AG04450 (cell line): Measurements from ENCODE around the gene VKORC1. TPM values are rescaled to one million over a fixed set of nuclear protein-coding genes. Genes with fewer than 3 reads are reported as not detected.

Experiments
- CTCF ChIA-PET: fragments of 300-600, 350-600 bp; formaldehyde crosslinking; extraction: SDS; loops from one replicate; lab custom pipeline; 2022; ENCODE audit warnings: antibody characterized with exemption, inconsistent platforms; lab: Charles Lee
- POLR2A ChIA-PET: fragments of 350-600 bp; formaldehyde crosslinking; extraction: SDS; loops from one replicate; lab custom pipeline; 2021; ENCODE audit warnings: antibody characterized with exemption, inconsistent platforms; lab: Yijun Ruan, JAX
- DNase-seq: peaks from one replicate; pipeline ENCODE4 v3.0.0-alpha.2; 2011; ENCODE audit warnings: low read depth, low spot score
- H3K27ac ChIP-seq: one replicate; pipeline ENCODE4 v1.5.1; 2012; ENCODE audit warnings: low read depth, low read length, control low read depth
- H3K27me3 ChIP-seq: one replicate; pipeline ENCODE4 v1.6.0; 2012; ENCODE audit warnings: low read length; ENCODE audit not compliant: control insufficient read depth, insufficient read depth
- H3K4me3 ChIP-seq: 2 replicates; pipeline ENCODE4 v1.5.1; 2011; ENCODE audit warnings: mild to moderate bottlenecking, low read depth, low read length, control low read depth
- H3K9me3 ChIP-seq: 2 replicates; pipeline ENCODE4 v1.5.1; 2012; ENCODE audit warnings: low read length; ENCODE audit not compliant: control insufficient read depth, insufficient read depth
- polyA plus RNA-seq: library from polyadenylated mRNA; depleted of rRNA; stranded (reverse); fragments of >200 nt; gene quantifications from 2 replicates; pipeline ENCODE4 v1.2.3, GENCODE V29; 2011
- TF ChIP-seq, protein P1 (sequence below): IDR thresholded peaks from 2 replicates; pipeline ENCODE4 v1.5.1; 2011; ENCODE audit warnings: low read depth, low read length, control low read depth, inconsistent platforms

The VKORC1 gene
- polyA plus RNA-seq, 1 experiment = 210 TPM

DNA sequence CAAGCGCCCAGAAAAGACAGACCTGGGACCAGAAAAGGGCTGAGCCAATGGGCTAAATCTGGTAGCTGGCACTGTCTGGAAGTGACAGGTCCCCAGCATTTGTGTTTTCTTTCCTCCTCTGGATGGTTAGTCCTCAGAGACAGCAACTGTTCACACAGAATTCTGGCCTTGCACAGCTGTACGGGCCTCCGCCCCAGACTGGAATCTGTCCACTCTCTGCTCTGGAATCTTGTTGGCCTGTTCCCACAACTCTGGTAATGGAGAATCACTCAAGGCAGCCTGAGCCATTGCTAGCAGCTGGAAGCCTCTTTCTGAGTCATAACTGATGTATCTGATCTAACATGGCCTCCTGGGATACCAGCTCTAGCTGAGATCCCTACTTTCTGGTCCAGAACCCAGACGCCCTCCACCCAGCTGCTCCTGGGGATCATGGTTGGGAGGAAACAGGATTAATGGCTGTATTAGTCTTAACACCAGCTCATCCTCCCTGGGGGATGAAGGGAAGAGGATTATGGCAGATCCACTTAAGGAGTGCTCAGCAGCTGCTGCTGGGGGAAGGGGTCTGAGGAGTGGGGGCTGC lies 29.6 kb downstream of the VKORC1 start:
- CTCF ChIA-PET = interaction anchor here (0.5 kb wide), 1 partner anchor 71 kb away, joined by 3 read pairs; no protein-coding TSS in a partner anchor
- TF ChIP-seq, protein P1, sequence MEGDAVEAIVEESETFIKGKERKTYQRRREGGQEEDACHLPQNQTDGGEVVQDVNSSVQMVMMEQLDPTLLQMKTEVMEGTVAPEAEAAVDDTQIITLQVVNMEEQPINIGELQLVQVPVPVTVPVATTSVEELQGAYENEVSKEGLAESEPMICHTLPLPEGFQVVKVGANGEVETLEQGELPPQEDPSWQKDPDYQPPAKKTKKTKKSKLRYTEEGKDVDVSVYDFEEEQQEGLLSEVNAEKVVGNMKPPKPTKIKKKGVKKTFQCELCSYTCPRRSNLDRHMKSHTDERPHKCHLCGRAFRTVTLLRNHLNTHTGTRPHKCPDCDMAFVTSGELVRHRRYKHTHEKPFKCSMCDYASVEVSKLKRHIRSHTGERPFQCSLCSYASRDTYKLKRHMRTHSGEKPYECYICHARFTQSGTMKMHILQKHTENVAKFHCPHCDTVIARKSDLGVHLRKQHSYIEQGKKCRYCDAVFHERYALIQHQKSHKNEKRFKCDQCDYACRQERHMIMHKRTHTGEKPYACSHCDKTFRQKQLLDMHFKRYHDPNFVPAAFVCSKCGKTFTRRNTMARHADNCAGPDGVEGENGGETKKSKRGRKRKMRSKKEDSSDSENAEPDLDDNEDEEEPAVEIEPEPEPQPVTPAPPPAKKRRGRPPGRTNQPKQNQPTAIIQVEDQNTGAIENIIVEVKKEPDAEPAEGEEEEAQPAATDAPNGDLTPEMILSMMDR = no peak
- H3K27me3 ChIP-seq = no peaks in the 10 kb centered on the region
- H3K4me3 ChIP-seq = peak overlapping the region; percentile 25
- peaks cover 5% of the 10 kb centered on the region; the same call in 1 of the 2 replicates for H3K9me3 ChIP-seq
- peak; percentile 89 for DNase-seq
- H3K27ac ChIP-seq = peak overlapping the region; percentile 99
- POLR2A ChIA-PET = interaction anchor here (0.8 to 1.5 kb wide), 6 partner anchors 8 to 115 kb away, joined by 3 to 15 read pairs (median 6); partner anchors contain the start of genes FUS, STX4, ZNF646 and ZNF668

DNA sequence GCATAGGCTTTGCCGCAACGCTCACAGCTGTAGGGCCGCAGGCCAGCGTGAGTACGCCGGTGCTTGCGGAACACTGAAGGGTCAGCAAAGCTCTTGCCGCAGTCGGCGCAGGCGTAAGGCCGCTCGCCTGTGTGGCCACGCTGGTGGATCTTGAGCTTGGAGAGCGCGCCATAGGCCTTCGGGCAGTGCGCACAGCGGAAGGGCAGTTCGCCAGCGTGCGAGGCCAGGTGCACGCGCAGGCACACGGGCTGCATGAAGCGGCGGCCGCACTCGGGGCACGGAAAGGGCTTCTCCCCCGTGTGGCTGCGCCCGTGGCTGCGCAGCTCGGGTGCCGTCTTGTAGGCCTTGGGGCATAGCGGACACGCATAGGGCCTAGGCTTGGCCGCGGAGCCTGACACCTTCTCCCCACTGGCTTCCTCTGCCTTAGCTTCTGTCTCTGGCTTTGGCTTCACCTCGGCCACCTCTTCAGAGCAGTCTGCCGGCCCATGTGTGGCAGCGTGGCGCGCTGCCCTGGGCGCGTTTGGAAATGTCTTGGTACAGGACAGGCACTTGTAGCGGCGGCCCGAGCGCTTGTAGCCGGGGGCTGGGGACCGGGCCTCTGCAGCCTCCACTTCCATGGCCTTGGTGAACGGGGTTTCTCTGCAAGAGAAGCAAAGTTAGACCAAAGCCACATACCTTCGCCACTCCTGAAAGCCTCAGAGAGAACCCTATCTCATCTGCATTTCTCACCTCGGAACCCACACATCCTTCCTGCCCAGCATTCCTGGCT lies 30.6 kb downstream of the VKORC1 start:
- TF ChIP-seq, protein P1 = no peak
- H3K27me3 ChIP-seq = no peaks in the 10 kb centered on the region
- peaks cover 5% of the 10 kb centered on the region; the same call in 1 of the 2 replicates for H3K9me3 ChIP-seq
- ChIA-PET CTCF (no interaction called here), POLR2A (interaction anchor here (1.4 to 1.5 kb wide), 2 partner anchors 10 to 116 kb away, joined by 7 to 15 read pairs; partner anchors contain the start of genes FUS, ZNF646 and ZNF668)
- H3K27ac ChIP-seq = peak overlapping the region; percentile 99
- DNase-seq = no peak
- no peak overlapping the region for H3K4me3 ChIP-seq

DNA sequence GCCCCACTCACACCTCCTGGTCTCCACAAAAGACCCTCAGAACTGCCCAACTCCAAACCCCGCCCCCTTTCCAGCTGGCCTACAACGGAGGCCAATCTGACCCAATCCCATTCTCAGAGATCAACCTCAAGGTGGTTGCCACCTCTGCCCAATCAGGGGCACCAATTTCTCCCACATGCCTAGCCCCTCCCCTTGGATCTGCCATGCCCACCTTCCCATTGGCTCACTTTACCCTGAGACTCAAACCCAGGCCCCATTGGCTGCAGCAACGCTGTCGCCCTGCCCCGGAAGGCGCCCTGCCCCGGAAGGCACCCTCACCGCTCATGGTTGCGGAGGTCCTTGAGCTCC lies 31.1 kb downstream of the VKORC1 start:
- no peak overlapping the region for H3K4me3 ChIP-seq
- TF ChIP-seq, protein P1 = no peak
- POLR2A ChIA-PET = no interaction called here
- H3K9me3 ChIP-seq = peaks cover 5% of the 10 kb centered on the region; the same call in 1 of the 2 replicates
- H3K27me3 ChIP-seq = no peaks in the 10 kb centered on the region
- DNase-seq = no peak
- CTCF ChIA-PET = no interaction called here
- no peak overlapping the region for H3K27ac ChIP-seq

DNA sequence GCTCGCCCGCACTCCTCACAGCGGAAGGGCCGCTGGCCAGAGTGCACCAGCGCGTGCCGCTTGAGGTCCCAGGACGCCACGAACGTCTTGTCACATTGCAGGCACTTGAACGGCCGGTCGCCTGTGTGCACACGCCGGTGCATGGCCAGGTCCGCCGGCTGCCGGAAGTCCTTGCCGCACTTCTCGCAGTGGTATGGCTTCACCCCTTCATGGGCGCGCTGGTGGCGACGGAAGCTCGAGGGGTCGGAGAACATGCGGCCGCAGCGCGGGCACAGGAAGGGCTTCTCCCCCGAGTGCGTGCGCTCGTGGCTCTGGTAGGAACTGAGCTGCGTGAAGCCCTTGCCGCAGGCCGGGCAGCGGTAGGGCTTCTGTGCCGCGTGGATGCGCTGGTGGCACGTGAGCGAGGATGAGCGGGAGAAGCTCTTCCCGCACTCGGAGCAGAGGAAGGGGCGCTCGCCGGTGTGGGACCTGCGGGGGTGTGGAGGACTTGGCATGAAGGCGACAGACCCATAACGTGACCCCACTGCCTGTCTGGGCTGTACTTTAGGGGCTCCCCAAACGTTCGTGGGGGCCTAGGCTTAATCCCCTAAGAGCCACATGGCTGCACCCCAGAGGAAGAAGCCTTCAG lies 32.7 kb downstream of the VKORC1 start:
- DNase-seq = no peak
- H3K27me3 ChIP-seq = no peaks in the 10 kb centered on the region
- ChIA-PET CTCF (no interaction called here), POLR2A (interaction anchor here (0.6 kb wide), 1 partner anchor 24 kb away, joined by 9 read pairs; no protein-coding TSS in a partner anchor)
- peaks cover 5% of the 10 kb centered on the region; the same call in 1 of the 2 replicates for H3K9me3 ChIP-seq
- H3K27ac ChIP-seq = no peak overlapping the region
- TF ChIP-seq, protein P1 = no peak
- no peak overlapping the region for H3K4me3 ChIP-seq
